DMS114 treated with DMSO at 0.1 percent for 48 hours (cell line): Measurements from ENCODE around the gene PIK3R6.
"Not testable (repeated sequence)": the region's sequence is repeated elsewhere in the genome, so short reads cannot be mapped to it uniquely, and the experiment has no call there.

Source experiments
- DNase-seq: peaks from one replicate; lab custom pipeline; 2025; ENCODE audit not compliant: unreplicated experiment; lab: John Stamatoyannopoulos, UW

Gene PIK3R6

GRCh38 chr17:8856205-8856603, 11.3 kb downstream of the PIK3R6 start:
- DNase-seq, result not testable (repeated sequence)

GRCh38 chr17:8855477-8856204, 11.8 kb downstream of the PIK3R6 start:
- DNase-seq, result no peak

GRCh38 chr17:8851600-8851999, 15.9 kb downstream of the PIK3R6 start:
- DNase-seq, result no peak

GRCh38 chr17:8849311-8850041, 18.0 kb downstream of the PIK3R6 start:
- DNase-seq, result no peak

- no peak for DNase-seq
These were observed 19.6 kb downstream of the PIK3R6 start for GRCh38 chr17:8847891-8848290.

- no peak for DNase-seq
These were observed 20.7 kb downstream of the PIK3R6 start for GRCh38 chr17:8846768-8847211.

- DNase-seq, result no peak
These were observed 22.9 kb downstream of the PIK3R6 start for GRCh38 chr17:8844229-8845218.

- DNase-seq, result no peak
These were observed 24.1 kb downstream of the PIK3R6 start for GRCh38 chr17:8843344-8843743.

- no peak for DNase-seq
These were observed 25.6 kb downstream of the PIK3R6 start for GRCh38 chr17:8841844-8842243.

- no peak for DNase-seq
These were observed 28.0 kb downstream of the PIK3R6 start for GRCh38 chr17:8839410-8839935.

GRCh38 chr17:8838551-8839095, 28.9 kb downstream of the PIK3R6 start:
- no peak for DNase-seq

- DNase-seq, result no peak
These were observed 29.9 kb downstream of the PIK3R6 start for GRCh38 chr17:8837563-8838075.

GRCh38 chr17:8836821-8837562, 30.5 kb downstream of the PIK3R6 start:
- no peak for DNase-seq

GRCh38 chr17:8835631-8836364, 31.7 kb downstream of the PIK3R6 start:
- no peak for DNase-seq

- DNase-seq, result no peak
These were observed 32.4 kb downstream of the PIK3R6 start for GRCh38 chr17:8835106-8835505.

- DNase-seq, result no peak
These were observed 34.6 kb downstream of the PIK3R6 start for GRCh38 chr17:8832711-8833352.

- DNase-seq, result no peak
These were observed 36.1 kb downstream of the PIK3R6 start for GRCh38 chr17:8831234-8831849.

GRCh38 chr17:8830141-8830540, 37.3 kb downstream of the PIK3R6 start:
- DNase-seq, result no peak
